ENCODE data around the gene KIF5A.
A peak's percentile ranks its signal among the peaks of the same experiment; 100 is the strongest.

The KIF5A gene

GRCh38 chr12:57523706-57524614, 25.9 kb upstream of the KIF5A start:
- Histone ChIP-seq H3K4me1 (ENCODE audit: insufficient read depth, poor library complexity, severe bottlenecking) (peaks cover 18% of the 10 kb centered on the region), H3K9me3 (ENCODE audit: severe bottlenecking) (no peaks in the 10 kb centered on the region), H3K4me3 (ENCODE audit: severe bottlenecking) (peak overlapping the region; percentile 60), H3K36me3 (ENCODE audit: low read depth) (peaks cover 58% of the 10 kb centered on the region), H3K27ac (ENCODE audit: poor library complexity, severe bottlenecking) (peak overlapping the region; percentile 90), H3K27me3 (ENCODE audit: insufficient read depth, poor library complexity, severe bottlenecking) (no peaks in the 10 kb centered on the region)
- no peak for ATAC-seq (ENCODE audit: low read depth)
- DNase-seq (ENCODE audit: low spot score) = no peak
- no peak for TF ChIP-seq CTCF (IDR thresholded peaks at IDR 0.05; ENCODE audit: poor library complexity, severe bottlenecking)

DNA sequence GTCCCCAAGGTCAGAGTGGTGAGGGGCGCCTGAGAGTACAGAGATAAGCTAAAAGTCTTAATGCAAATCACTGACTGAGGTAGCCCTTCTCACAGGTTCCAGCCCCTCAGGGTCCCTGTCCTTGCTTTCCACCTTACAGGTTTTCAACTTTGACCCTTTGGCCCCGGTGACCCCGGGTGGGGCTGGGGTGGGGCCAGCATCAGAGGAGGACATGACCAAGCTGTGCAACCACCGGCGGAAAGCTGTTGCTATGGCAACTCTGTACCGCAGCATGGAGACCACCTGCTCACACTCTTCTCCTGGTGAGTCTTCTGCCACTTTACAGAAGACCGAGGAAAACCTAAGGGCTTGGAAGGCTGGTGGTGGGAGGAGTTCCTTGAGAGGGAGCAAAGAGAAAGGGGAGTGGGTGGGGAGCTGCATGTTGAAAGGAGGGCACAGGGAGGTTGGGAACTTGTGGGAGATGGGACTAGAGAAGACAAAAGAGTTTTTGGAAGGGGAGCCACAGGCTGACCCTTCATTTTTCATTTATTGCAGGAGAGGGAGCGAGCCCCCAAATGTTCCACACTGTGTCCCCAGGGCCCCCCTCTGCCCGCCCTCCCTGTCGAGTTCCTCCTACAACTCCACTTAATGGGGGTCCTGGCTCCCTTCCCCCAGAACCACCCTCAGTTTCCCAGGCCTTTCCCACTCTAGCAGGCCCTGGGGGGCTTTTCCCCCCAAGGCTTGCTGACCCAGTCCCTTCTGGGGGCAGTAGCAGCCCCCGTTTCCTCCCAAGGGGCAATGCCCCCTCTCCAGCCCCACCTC, 24.8 kb upstream of the KIF5A start:
- H3K9me3 ChIP-seq (ENCODE audit: severe bottlenecking) = no peaks in the 10 kb centered on the region
- peaks cover 55% of the 10 kb centered on the region for H3K36me3 ChIP-seq (ENCODE audit: low read depth)
- H3K27ac ChIP-seq (ENCODE audit: poor library complexity, severe bottlenecking) = no peak overlapping the region
- TF ChIP-seq CTCF (IDR thresholded peaks at IDR 0.05; ENCODE audit: poor library complexity, severe bottlenecking) = no peak
- DNase-seq (ENCODE audit: low spot score) = no peak
- peaks cover 18% of the 10 kb centered on the region for H3K4me1 ChIP-seq (ENCODE audit: insufficient read depth, poor library complexity, severe bottlenecking)
- no peak overlapping the region for H3K4me3 ChIP-seq (ENCODE audit: severe bottlenecking)
- ATAC-seq (ENCODE audit: low read depth) = no peak
- no peaks in the 10 kb centered on the region for H3K27me3 ChIP-seq (ENCODE audit: insufficient read depth, poor library complexity, severe bottlenecking)

GRCh38 chr12:57525615-57526383, 24.0 kb upstream of the KIF5A start:
- no peak for TF ChIP-seq CTCF (IDR thresholded peaks at IDR 0.05; ENCODE audit: poor library complexity, severe bottlenecking)
- Histone ChIP-seq H3K4me3 (ENCODE audit: severe bottlenecking) (no peak overlapping the region), H3K36me3 (ENCODE audit: low read depth) (peaks cover 61% of the 10 kb centered on the region), H3K4me1 (ENCODE audit: insufficient read depth, poor library complexity, severe bottlenecking) (peaks cover 17% of the 10 kb centered on the region), H3K9me3 (ENCODE audit: severe bottlenecking) (no peaks in the 10 kb centered on the region), H3K27me3 (ENCODE audit: insufficient read depth, poor library complexity, severe bottlenecking) (no peaks in the 10 kb centered on the region), H3K27ac (ENCODE audit: poor library complexity, severe bottlenecking) (no peak overlapping the region)
- no peak for ATAC-seq (ENCODE audit: low read depth)
- DNase-seq (ENCODE audit: low spot score) = no peak

GRCh38 chr12:57526477-57527126, 23.2 kb upstream of the KIF5A start:
- no peak for TF ChIP-seq CTCF (IDR thresholded peaks at IDR 0.05; ENCODE audit: poor library complexity, severe bottlenecking)
- DNase-seq (ENCODE audit: low spot score) (no peak), ATAC-seq (ENCODE audit: low read depth) (no peak)
- Histone ChIP-seq H3K4me3 (ENCODE audit: severe bottlenecking) (no peak overlapping the region), H3K4me1 (ENCODE audit: insufficient read depth, poor library complexity, severe bottlenecking) (peaks cover 9% of the 10 kb centered on the region), H3K27ac (ENCODE audit: poor library complexity, severe bottlenecking) (no peak overlapping the region), H3K36me3 (ENCODE audit: low read depth) (peaks cover 69% of the 10 kb centered on the region), H3K27me3 (ENCODE audit: insufficient read depth, poor library complexity, severe bottlenecking) (no peaks in the 10 kb centered on the region), H3K9me3 (ENCODE audit: severe bottlenecking) (no peaks in the 10 kb centered on the region)

All from RWPE2 (cell line).